ENCODE data around the gene LEKR1. TPM values are rescaled to one million over a fixed set of nuclear protein-coding genes. Genes with fewer than 3 reads are reported as not detected.

LEKR1 gene
- total RNA-seq, 1 donor, result 0.36 TPM

- no peaks in the 10 kb centered on the region for H4K20me1 ChIP-seq (ENCODE audit: insufficient read depth, low read length)
- TF ChIP-seq CTCF (IDR thresholded peaks at IDR 0.05; ENCODE audit: extremely low read depth, low read depth, low read length), result no peak
- no peaks in the 10 kb centered on the region for H3K36me3 ChIP-seq (ENCODE audit: insufficient read depth, low read length)
- H3K9me3 ChIP-seq (ENCODE audit: low read depth, low read length), result no peaks in the 10 kb centered on the region
- no peak overlapping the region for H3K4me3 ChIP-seq (ENCODE audit: insufficient read depth, low read length)
- H3K27ac ChIP-seq (ENCODE audit: low read depth, low read length), result no peak overlapping the region
- H3K4me2 ChIP-seq (ENCODE audit: insufficient read depth, low read length), result no peak overlapping the region
- no peaks in the 10 kb centered on the region for H3K79me2 ChIP-seq (ENCODE audit: insufficient read depth, low read length)
- H2AFZ ChIP-seq (ENCODE audit: low read length), result no peak overlapping the region
- no peak for DNase-seq (ENCODE audit: insufficient read length, low spot score, missing footprints)
- peaks cover 19% of the 10 kb centered on the region for H3K4me1 ChIP-seq (ENCODE audit: insufficient read depth, low read length)
- no peaks in the 10 kb centered on the region for H3K27me3 ChIP-seq (ENCODE audit: insufficient read depth, low read length)
Measured at GRCh38 chr3:156803952-156804741, 22.0 kb upstream of the LEKR1 start.

GRCh38 chr3:156806698-156807097 lies 19.5 kb upstream of the LEKR1 start:
- DNase-seq (ENCODE audit: insufficient read length, low spot score, missing footprints), result no peak
- no peak overlapping the region for H2AFZ ChIP-seq (ENCODE audit: low read length)
- no peak overlapping the region for H3K27ac ChIP-seq (ENCODE audit: low read depth, low read length)
- H3K4me3 ChIP-seq (ENCODE audit: insufficient read depth, low read length), result no peak overlapping the region
- TF ChIP-seq CTCF (IDR thresholded peaks at IDR 0.05; ENCODE audit: extremely low read depth, low read depth, low read length), result no peak
- peaks cover 27% of the 10 kb centered on the region for H3K4me1 ChIP-seq (ENCODE audit: insufficient read depth, low read length)
- no peaks in the 10 kb centered on the region for H3K9me3 ChIP-seq (ENCODE audit: low read depth, low read length)
- H4K20me1 ChIP-seq (ENCODE audit: insufficient read depth, low read length), result no peaks in the 10 kb centered on the region
- no peaks in the 10 kb centered on the region for H3K27me3 ChIP-seq (ENCODE audit: insufficient read depth, low read length)
- H3K36me3 ChIP-seq (ENCODE audit: insufficient read depth, low read length), result no peaks in the 10 kb centered on the region
- no peaks in the 10 kb centered on the region for H3K79me2 ChIP-seq (ENCODE audit: insufficient read depth, low read length)
- no peak overlapping the region for H3K4me2 ChIP-seq (ENCODE audit: insufficient read depth, low read length)

- H3K27me3 ChIP-seq (ENCODE audit: insufficient read depth, low read length), result no peaks in the 10 kb centered on the region
- H3K36me3 ChIP-seq (ENCODE audit: insufficient read depth, low read length), result no peaks in the 10 kb centered on the region
- H3K4me1 ChIP-seq (ENCODE audit: insufficient read depth, low read length), result peaks cover 37% of the 10 kb centered on the region
- no peaks in the 10 kb centered on the region for H3K79me2 ChIP-seq (ENCODE audit: insufficient read depth, low read length)
- no peak for TF ChIP-seq CTCF (IDR thresholded peaks at IDR 0.05; ENCODE audit: extremely low read depth, low read depth, low read length)
- DNase-seq (ENCODE audit: insufficient read length, low spot score, missing footprints), result peak; percentile 78
- no peaks in the 10 kb centered on the region for H4K20me1 ChIP-seq (ENCODE audit: insufficient read depth, low read length)
- no peak overlapping the region for H3K4me3 ChIP-seq (ENCODE audit: insufficient read depth, low read length)
- no peaks in the 10 kb centered on the region for H3K9me3 ChIP-seq (ENCODE audit: low read depth, low read length)
- no peak overlapping the region for H2AFZ ChIP-seq (ENCODE audit: low read length)
- peak overlapping the region; percentile 0 for H3K4me2 ChIP-seq (ENCODE audit: insufficient read depth, low read length)
- H3K27ac ChIP-seq (ENCODE audit: low read depth, low read length), result peak overlapping the region; percentile 84
Measured at GRCh38 chr3:156808025-156808424, 18.1 kb upstream of the LEKR1 start.

GRCh38 chr3:156811089-156811862 lies 14.9 kb upstream of the LEKR1 start:
- Histone ChIP-seq H3K9me3 (ENCODE audit: low read depth, low read length) (no peaks in the 10 kb centered on the region), H3K79me2 (ENCODE audit: insufficient read depth, low read length) (no peaks in the 10 kb centered on the region), H3K27ac (ENCODE audit: low read depth, low read length) (peak overlapping the region; percentile 71), H3K4me1 (ENCODE audit: insufficient read depth, low read length) (peaks cover 39% of the 10 kb centered on the region), H2AFZ (ENCODE audit: low read length) (no peak overlapping the region), H3K36me3 (ENCODE audit: insufficient read depth, low read length) (no peaks in the 10 kb centered on the region), H4K20me1 (ENCODE audit: insufficient read depth, low read length) (no peaks in the 10 kb centered on the region), H3K27me3 (ENCODE audit: insufficient read depth, low read length) (no peaks in the 10 kb centered on the region), H3K4me2 (ENCODE audit: insufficient read depth, low read length) (no peak overlapping the region), H3K4me3 (ENCODE audit: insufficient read depth, low read length) (no peak overlapping the region)
- no peak for TF ChIP-seq CTCF (IDR thresholded peaks at IDR 0.05; ENCODE audit: extremely low read depth, low read depth, low read length)
- peak; percentile 87 for DNase-seq (ENCODE audit: insufficient read length, low spot score, missing footprints)
